ENCODE data around the gene PAX2. TPM values are rescaled to one million over a fixed set of nuclear protein-coding genes. Genes with fewer than 3 reads are reported as not detected.

The PAX2 gene
- total and polyA plus RNA-seq, 2 of the 13 experiments (the other 11 are each of a cell fraction or from before 2014, with no cell fraction given), result not detected

- TF ChIP-seq PBX2 (CRISPR knock-in tag; IDR thresholded peaks at IDR 0.05) (no peak), ZBTB3 (CRISPR knock-in tag; IDR thresholded peaks at IDR 0.05; ENCODE audit: borderline replicate concordance, low read depth) (no peak), HOMEZ (CRISPR knock-in tag; IDR thresholded peaks at IDR 0.05; ENCODE audit: low read depth) (no peak), FOXJ3 (CRISPR knock-in tag; IDR thresholded peaks at IDR 0.05; ENCODE audit: borderline replicate concordance) (peak; percentile 88; the same call in 1 of the 2 replicates), JUN (CRISPR knock-in tag; IDR thresholded peaks at IDR 0.05) (no peak), ZMYM4 (CRISPR knock-in tag; IDR thresholded peaks at IDR 0.05) (no peak), MED8 (CRISPR knock-in tag; IDR thresholded peaks at IDR 0.05; ENCODE audit: insufficient replicate concordance) (no peak), ZNF225 (CRISPR knock-in tag; IDR thresholded peaks at IDR 0.05) (no peak), TCF7 (IDR thresholded peaks at IDR 0.05; ENCODE audit: low read depth) (peak; percentile 91), E2F5 (CRISPR knock-in tag; conservative IDR thresholded peaks at IDR 0.05) (no peak), ZNF747 (CRISPR knock-in tag; IDR thresholded peaks at IDR 0.05; ENCODE audit: borderline replicate concordance) (no peak), RARA (CRISPR knock-in tag; IDR thresholded peaks at IDR 0.05) (peak; percentile 65; the same call in 1 of the 2 replicates), PRPF4 (IDR thresholded peaks at IDR 0.05; ENCODE audit: low read depth, low read length, poor library complexity, severe bottlenecking) (no peak), WIZ (CRISPR knock-in tag; IDR thresholded peaks at IDR 0.05) (no peak), ZNF749 (CRISPR knock-in tag; IDR thresholded peaks at IDR 0.05; ENCODE audit: borderline replicate concordance) (no peak), ZNF609 (CRISPR knock-in tag; IDR thresholded peaks at IDR 0.05; ENCODE audit: borderline replicate concordance) (peak; percentile 41; the same call in 1 of the 2 replicates), SRSF1 (optimal IDR thresholded peaks at IDR 0.05; ENCODE audit: low read depth, low read length) (no peak), ZNF501 (CRISPR knock-in tag; IDR thresholded peaks at IDR 0.05) (no peak), SSRP1 (CRISPR knock-in tag; IDR thresholded peaks at IDR 0.05) (0 out of 2 replicates have a peak, but pooled peaks have one; percentile 56), ZNF768 (CRISPR knock-in tag; IDR thresholded peaks at IDR 0.05) (no peak), ATF3 (CRISPR knock-in tag; IDR thresholded peaks at IDR 0.05) (no peak)
Observed at GRCh38 chr10:100875484-100876166, 130.2 kb downstream of the PAX2 start (continued).

All from HepG2 (cell line).